Glutamatergic neuron (in vitro differentiated cells): ENCODE data around the gene PCDHB9. TPM values are rescaled to one million over a fixed set of nuclear protein-coding genes. Genes with fewer than 3 reads are reported as not detected.
"Not testable (repeated sequence)": the region's sequence is repeated elsewhere in the genome, so short reads cannot be mapped to it uniquely, and the experiment has no call there.

Experiments
- DNase-seq: peaks from one replicate; pipeline ENCODE4 v3.0.0; 2022
- H3K27ac Mint-ChIP-seq: one replicate; pipeline ENCODE4 v1.8.0; 2020; ENCODE audit warnings: mild to moderate bottlenecking, mixed read lengths, inconsistent platforms; ENCODE audit not compliant: unreplicated experiment
- H3K27me3 Mint-ChIP-seq: one replicate; pipeline ENCODE4 v1.8.0; 2020; ENCODE audit warnings: mild to moderate bottlenecking, moderate library complexity, mixed read lengths, inconsistent platforms; ENCODE audit not compliant: unreplicated experiment
- H3K36me3 Mint-ChIP-seq: one replicate; pipeline ENCODE4 v1.8.0; 2020; ENCODE audit warnings: mild to moderate bottlenecking, mixed read lengths, inconsistent platforms; ENCODE audit not compliant: unreplicated experiment
- H3K4me1 Mint-ChIP-seq: one replicate; pipeline ENCODE4 v1.8.0; 2020; ENCODE audit warnings: mild to moderate bottlenecking, low read depth, mixed read lengths, inconsistent platforms; ENCODE audit not compliant: unreplicated experiment
- H3K4me3 Mint-ChIP-seq: one replicate; pipeline ENCODE4 v1.8.0; 2020; ENCODE audit warnings: mild to moderate bottlenecking, mixed read lengths, inconsistent platforms; ENCODE audit not compliant: unreplicated experiment
- H3K9me3 Mint-ChIP-seq: one replicate; pipeline ENCODE4 v1.8.0; 2020; ENCODE audit warnings: mild to moderate bottlenecking, moderate library complexity, mixed read lengths, inconsistent platforms; ENCODE audit not compliant: unreplicated experiment
- CTCF ChIP-seq: fragments of 200-600 bp; sonication (generic); IDR thresholded peaks from one replicate; pipeline ENCODE4 v1.5.0; 2021; ENCODE audit not compliant: partially characterized antibody, unreplicated experiment
- total RNA-seq: library from RNA; stranded (reverse); fragmentation: NEBNext Ultra II Directional; extraction: Animal tissue kit (Norgen Biotek cat#: 25700); gene quantifications from one replicate; pipeline ENCODE4 v1.2.1, GENCODE V29; 2021; ENCODE audit not compliant: unreplicated experiment

Gene PCDHB9
- total RNA-seq, 1 donor from 2014 or later: 12.2 TPM

DNA sequence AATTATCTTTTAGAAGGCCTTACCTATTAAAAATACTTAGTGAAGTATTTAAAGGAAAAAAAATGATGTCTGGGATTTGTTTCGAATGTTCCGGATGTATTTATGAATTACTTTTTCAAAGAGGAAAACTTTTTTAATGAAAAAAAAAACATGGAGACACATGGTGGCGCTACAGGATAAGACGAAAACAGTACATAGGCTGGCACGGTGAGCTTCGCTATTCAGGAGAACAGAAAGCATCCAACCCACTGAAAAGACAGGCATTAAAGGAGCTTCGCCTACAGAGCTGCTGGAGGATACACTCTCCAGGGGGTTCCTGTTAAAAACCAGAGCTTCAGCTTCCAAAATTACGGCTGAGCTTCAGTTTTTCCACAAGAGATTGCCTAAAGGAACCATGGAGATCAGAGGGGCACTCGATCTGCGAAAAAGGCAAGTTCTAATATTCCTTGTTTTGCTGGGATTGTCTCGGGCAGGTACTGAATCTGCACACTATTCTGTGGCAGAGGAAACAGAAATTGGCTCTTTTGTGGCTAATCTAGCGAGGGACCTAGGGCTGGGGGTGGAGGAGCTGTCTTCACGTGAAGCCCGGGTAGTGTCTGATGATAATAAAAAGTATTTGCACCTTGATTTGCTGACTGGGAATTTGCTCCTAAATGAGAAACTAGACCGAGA, 36.3 kb downstream of the PCDHB9 start, which contains the start of gene PCDHB14:
TSS of gene PCDHB14 (plus strand) at position 232 of the 672 bp plus-strand sequence. CDS start at position 395, 163 bp downstream.
- Mint-ChIP-seq H3K9me3 (peaks cover 13% of the 10 kb centered on the region), H3K27ac (peak within 1 kb of the TSS; percentile 77), H3K27me3 (no peaks in the 10 kb centered on the region), H3K36me3 (peaks cover 35% of the 10 kb centered on the region), H3K4me3 (peak within 1 kb of the TSS; percentile 76), H3K4me1 (peaks cover 2% of the 10 kb centered on the region)
- no peak for DNase-seq
- peak; percentile 17 for TF ChIP-seq CTCF

GRCh38 chr5:141224844-141225243, 37.9 kb downstream of the PCDHB9 start:
- not testable (repeated sequence) for H3K27ac Mint-ChIP-seq, H3K4me3 Mint-ChIP-seq, H3K4me1 Mint-ChIP-seq

DNA sequence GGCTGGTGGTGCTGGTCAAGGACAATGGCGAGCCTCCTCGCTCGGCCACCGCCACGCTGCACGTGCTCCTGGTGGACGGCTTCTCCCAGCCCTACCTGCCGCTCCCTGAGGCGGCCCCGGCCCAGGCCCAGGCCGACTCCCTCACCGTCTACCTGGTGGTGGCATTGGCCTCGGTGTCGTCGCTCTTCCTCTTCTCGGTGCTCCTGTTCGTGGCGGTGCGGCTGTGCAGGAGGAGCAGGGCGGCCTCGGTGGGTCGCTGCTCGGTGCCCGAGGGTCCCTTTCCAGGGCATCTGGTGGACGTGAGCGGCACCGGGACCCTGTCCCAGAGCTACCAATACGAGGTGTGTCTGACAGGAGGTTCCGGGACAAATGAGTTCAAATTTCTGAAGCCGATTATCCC, 38.5 kb downstream of the PCDHB9 start:
- H3K27ac Mint-ChIP-seq, H3K4me1 Mint-ChIP-seq, H3K27me3 Mint-ChIP-seq, DNase-seq, H3K4me3 Mint-ChIP-seq: not testable (repeated sequence)
- Mint-ChIP-seq H3K9me3 (peaks cover 13% of the 10 kb centered on the region), H3K36me3 (peaks cover 32% of the 10 kb centered on the region)

More at GRCh38 chr5:141224844-141225243, 37.9 kb downstream of the PCDHB9 start:
- not testable (repeated sequence) for H3K27me3 Mint-ChIP-seq, DNase-seq
- H3K9me3 Mint-ChIP-seq: peaks cover 13% of the 10 kb centered on the region
- peaks cover 32% of the 10 kb centered on the region for H3K36me3 Mint-ChIP-seq

- Mint-ChIP-seq H3K36me3 (peaks cover 36% of the 10 kb centered on the region), H3K9me3 (peaks cover 19% of the 10 kb centered on the region), H3K4me3 (peak overlapping the region; percentile 82), H3K4me1 (no peaks in the 10 kb centered on the region), H3K27me3 (peaks cover 5% of the 10 kb centered on the region), H3K27ac (peak overlapping the region; percentile 86)
- TF ChIP-seq CTCF: no peak
- DNase-seq: no peak
Measured at GRCh38 chr5:141234109-141234667, 47.2 kb downstream of the PCDHB9 start.

GRCh38 chr5:141235922-141236321, 49.0 kb downstream of the PCDHB9 start:
- H3K4me1 Mint-ChIP-seq, DNase-seq, H3K27ac Mint-ChIP-seq, H3K27me3 Mint-ChIP-seq: not testable (repeated sequence)
- Mint-ChIP-seq H3K4me3 (peak overlapping the region; percentile 17), H3K36me3 (peaks cover 50% of the 10 kb centered on the region), H3K9me3 (peaks cover 22% of the 10 kb centered on the region)

GRCh38 chr5:141236516-141237313, 49.8 kb downstream of the PCDHB9 start:
- Mint-ChIP-seq H3K9me3 (peaks cover 22% of the 10 kb centered on the region), H3K36me3 (peaks cover 48% of the 10 kb centered on the region), H3K4me1 (no peaks in the 10 kb centered on the region), H3K27me3 (peaks cover 5% of the 10 kb centered on the region), H3K4me3 (peak overlapping the region; percentile 31), H3K27ac (no peak overlapping the region)
- TF ChIP-seq CTCF: no peak
- DNase-seq: no peak

Other genes starting within 250 kb of the PCDHB9 start
- 6.0 TPM for gene PCDHAC2, start 220.7 kb upstream of the PCDHB9 start, total RNA-seq
- gene PCDHB1, start 135.8 kb upstream of the PCDHB9 start, total RNA-seq: not detected
- 103 TPM for gene PCDHB2, start 92.5 kb upstream of the PCDHB9 start, total RNA-seq
- 36.9 TPM for gene PCDHB3, start 86.7 kb upstream of the PCDHB9 start, total RNA-seq
- 7.8 TPM for gene PCDHB4, start 65.3 kb upstream of the PCDHB9 start, total RNA-seq
- gene PCDHB5, start 52.0 kb upstream of the PCDHB9 start, total RNA-seq: 72.2 TPM
- gene PCDHB6, start 37.1 kb upstream of the PCDHB9 start, total RNA-seq: 7.2 TPM
- gene PCDHB7, start 14.5 kb upstream of the PCDHB9 start, total RNA-seq: 3.4 TPM
- 19.8 TPM for gene PCDHB8, start 9.4 kb upstream of the PCDHB9 start, total RNA-seq
- gene PCDHB16, start 4.8 kb upstream of the PCDHB9 start, total RNA-seq: 20.1 TPM
- gene PCDHB10, start 5.2 kb downstream of the PCDHB9 start, total RNA-seq: 17.7 TPM
- gene PCDHB11, start 12.5 kb downstream of the PCDHB9 start, total RNA-seq: 10.6 TPM
- 14.4 TPM for gene PCDHB12, start 21.6 kb downstream of the PCDHB9 start, total RNA-seq
- gene PCDHB13, start 26.8 kb downstream of the PCDHB9 start, total RNA-seq: 12.7 TPM
- 16.5 TPM for gene PCDHB14, start 36.2 kb downstream of the PCDHB9 start, total RNA-seq
- gene PCDHB15, start 58.2 kb downstream of the PCDHB9 start, total RNA-seq: 29.5 TPM
- 1.9 TPM for gene SLC25A2, start 116.9 kb downstream of the PCDHB9 start, total RNA-seq
- gene TAF7, start 133.6 kb downstream of the PCDHB9 start, total RNA-seq: 89.4 TPM
- gene PCDHGA1, start 143.4 kb downstream of the PCDHB9 start, total RNA-seq: 4.6 TPM
- gene PCDHGA2, start 151.6 kb downstream of the PCDHB9 start, total RNA-seq: 3.0 TPM
- gene PCDHGA3, start 156.7 kb downstream of the PCDHB9 start, total RNA-seq: 10.4 TPM
- 9.6 TPM for gene PCDHGB1, start 162.9 kb downstream of the PCDHB9 start, total RNA-seq
- gene PCDHGA4, start 167.9 kb downstream of the PCDHB9 start, total RNA-seq: 8.2 TPM
- 8.9 TPM for gene PCDHGB2, start 172.8 kb downstream of the PCDHB9 start, total RNA-seq
- gene PCDHGA5, start 177.0 kb downstream of the PCDHB9 start, total RNA-seq: 4.6 TPM
- 6.2 TPM for gene PCDHGB3, start 183.1 kb downstream of the PCDHB9 start, total RNA-seq
- gene PCDHGA6, start 186.7 kb downstream of the PCDHB9 start, total RNA-seq: 6.3 TPM
- gene PCDHGA7, start 195.6 kb downstream of the PCDHB9 start, total RNA-seq: 4.2 TPM
- gene PCDHGB4, start 200.5 kb downstream of the PCDHB9 start, total RNA-seq: 40.8 TPM
- gene PCDHGA8, start 205.5 kb downstream of the PCDHB9 start, total RNA-seq: 7.2 TPM
- 9.3 TPM for gene PCDHGB5, start 210.8 kb downstream of the PCDHB9 start, total RNA-seq
- gene PCDHGA9, start 215.6 kb downstream of the PCDHB9 start, total RNA-seq: 5.5 TPM
- gene PCDHGB6, start 220.9 kb downstream of the PCDHB9 start, total RNA-seq: 59.8 TPM
- gene PCDHGA10, start 225.8 kb downstream of the PCDHB9 start, total RNA-seq: 16.6 TPM
- 38.6 TPM for gene PCDHGB7, start 230.5 kb downstream of the PCDHB9 start, total RNA-seq
- 12.5 TPM for gene PCDHGA11, start 233.9 kb downstream of the PCDHB9 start, total RNA-seq
- 6.1 TPM for gene PCDHGA12, start 243.3 kb downstream of the PCDHB9 start, total RNA-seq